Fibroblast of skin of back (primary cell): ENCODE data around the gene EYS.

ENCODE experiments used
- DNase-seq: peaks from one replicate; pipeline ENCODE4 v3.0.0-alpha.2; 2013

Gene EYS

DNA sequence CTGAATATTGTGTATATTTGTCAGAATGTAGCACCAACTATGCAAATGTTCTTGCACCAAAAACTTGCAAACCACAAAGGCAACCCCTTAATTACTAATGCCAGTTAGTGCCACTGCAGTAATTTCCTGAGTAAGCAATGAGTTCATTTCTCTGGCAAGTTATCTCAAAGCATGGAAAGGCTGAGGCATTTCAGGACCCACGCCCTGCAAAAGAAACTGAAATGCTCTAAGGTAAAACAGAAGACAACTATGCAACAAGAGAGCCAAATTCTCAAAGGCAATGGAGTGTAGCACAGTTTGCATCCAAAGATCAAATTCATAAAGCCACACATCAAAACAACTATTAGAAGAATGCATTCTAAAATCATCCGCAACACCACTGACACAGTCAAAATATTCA, 994.4 kb downstream of the EYS start:
- DNase-seq: no peak

- no peak for DNase-seq
Observed at GRCh38 chr6:64703922-64704321, 1003.1 kb downstream of the EYS start.

DNA sequence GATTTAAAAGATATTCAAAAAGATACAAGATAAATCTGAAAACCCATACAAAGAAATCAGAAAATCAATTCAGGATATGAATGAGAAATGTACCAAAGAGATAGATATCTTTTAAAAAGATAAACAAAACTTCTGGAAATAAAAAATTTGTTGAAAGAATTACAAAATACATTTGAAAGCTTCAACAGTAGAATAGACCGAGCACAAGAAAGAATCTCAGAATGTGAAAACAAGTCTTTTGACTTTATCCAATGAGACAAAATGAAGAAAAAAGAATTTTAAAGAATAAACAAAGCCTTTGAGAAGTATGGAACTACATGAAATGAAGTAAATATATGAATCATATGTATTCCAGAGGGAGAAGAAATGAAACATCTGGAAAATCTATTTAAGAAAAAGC, 1011.0 kb downstream of the EYS start:
- DNase-seq: no peak

- DNase-seq: no peak
Observed at GRCh38 chr6:64694356-64694755, 1012.7 kb downstream of the EYS start.

DNA sequence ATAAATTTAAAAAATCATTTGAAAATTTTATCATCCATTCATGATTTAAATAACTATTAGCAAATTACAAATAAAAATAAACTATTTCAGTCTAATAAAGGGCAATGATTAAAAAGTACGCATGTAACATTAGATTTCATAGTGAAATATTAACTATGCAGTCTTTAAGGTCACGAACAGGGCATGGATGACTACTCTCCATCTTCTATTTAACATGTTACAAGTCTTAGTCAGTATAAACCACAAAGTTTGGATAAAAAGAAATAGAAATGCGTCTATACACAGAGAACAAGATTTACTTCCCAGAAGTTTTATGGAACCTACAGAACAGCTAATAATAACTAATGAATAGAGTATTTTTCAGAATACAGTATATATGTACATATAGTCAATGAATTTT, 1016.0 kb downstream of the EYS start:
- DNase-seq: peak; percentile 12

DNA sequence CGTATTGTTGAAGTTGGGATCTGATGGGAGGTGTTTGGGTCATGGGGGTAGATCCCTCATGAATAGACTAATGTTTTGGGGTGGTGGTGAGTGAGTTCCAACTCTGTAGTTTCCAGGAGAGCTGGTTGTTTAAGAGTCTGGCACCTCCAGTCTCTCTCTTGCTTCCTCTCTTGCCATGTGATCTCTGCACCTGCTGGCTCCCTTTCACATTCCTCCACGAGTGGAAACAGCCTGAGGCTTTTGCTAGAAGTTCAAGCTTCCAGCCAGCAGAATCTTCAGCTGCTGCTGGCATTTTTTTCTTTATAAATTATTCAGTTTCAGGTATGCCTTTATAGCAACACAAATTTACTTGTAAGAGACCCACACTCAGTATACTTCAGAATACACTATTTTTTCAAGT, 1021.6 kb downstream of the EYS start:
- no peak for DNase-seq

GRCh38 chr6:64683682-64684081, 1023.3 kb downstream of the EYS start:
- DNase-seq: peak; percentile 57

DNA sequence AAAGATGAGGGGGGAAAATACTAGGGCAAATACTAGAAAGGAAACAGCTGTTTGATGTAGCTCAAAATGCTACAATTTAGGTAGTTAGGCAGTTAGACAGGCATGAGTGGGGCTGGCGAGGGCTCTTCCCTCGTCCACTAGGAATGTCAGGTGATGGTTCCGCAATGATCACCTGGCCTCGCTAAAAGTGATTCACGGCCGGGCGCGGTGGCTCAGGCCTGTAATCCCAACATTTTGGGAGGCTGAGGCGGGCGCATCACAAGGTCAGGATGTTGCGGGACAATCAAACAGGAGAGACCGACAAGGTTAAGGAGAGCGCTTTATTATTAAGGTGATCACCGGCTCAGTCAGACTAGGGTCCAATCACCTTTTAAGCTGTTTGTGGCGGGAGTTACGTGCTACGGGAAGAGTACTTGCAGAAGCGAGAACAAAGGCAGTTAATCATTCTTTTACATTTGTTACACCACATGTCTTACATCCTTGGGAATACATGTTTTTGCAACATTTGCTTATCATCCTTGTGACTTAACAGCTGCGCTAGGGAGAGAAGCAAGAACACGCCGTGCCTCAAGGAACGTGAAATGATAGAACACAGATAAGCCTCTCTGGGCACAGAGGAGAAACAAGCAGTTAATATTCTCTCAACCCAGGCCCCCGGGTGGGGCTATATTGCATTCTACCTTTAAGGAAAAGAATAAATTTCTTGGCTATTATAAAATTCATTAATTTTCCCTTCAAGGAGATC, 1025.4 kb downstream of the EYS start:
- no peak for DNase-seq

DNA sequence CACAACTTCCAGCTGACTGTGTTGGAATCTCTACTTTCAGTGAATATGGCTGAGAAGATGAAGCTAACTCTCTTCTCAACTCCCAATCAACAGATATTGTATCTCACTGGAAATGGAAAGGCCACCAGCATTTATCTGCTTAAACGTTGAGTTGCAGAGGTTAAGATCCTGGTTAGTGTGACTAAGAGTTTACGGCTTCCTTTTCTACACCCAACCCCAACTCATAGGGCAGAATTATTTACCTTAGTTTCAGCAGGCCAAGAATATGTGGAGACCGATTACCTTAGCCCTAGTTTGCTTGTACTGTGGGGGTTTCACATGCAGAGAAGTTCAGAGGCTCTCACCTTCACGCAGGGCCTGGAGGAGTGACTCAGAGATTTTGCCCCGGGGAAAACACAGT, 1026.6 kb downstream of the EYS start:
- DNase-seq: no peak

- DNase-seq: peak; percentile 2
Observed at GRCh38 chr6:64679416-64679815, 1027.6 kb downstream of the EYS start.

GRCh38 chr6:64672651-64673050, 1034.4 kb downstream of the EYS start:
- DNase-seq: no peak

GRCh38 chr6:64672131-64672530, 1034.9 kb downstream of the EYS start:
- no peak for DNase-seq

DNA sequence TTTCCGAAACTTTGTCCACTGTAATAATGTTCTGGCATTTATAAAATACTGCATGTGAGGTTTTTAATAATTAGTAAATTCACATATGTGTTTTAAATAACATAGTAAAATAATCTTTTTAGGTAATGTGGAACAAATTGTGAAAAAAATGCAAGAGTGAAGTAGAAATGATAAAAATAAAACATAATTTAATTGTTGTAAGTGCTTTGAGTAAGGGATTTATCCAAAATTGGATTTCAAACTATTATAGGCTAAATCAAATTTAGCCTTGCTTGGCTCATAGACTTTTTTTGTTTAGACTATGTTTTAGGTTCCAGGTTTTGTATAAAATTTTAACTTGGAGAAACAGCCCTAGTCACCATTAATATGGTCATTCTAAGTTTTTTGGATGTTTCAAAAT, 1041.9 kb downstream of the EYS start:
- DNase-seq: no peak

DNA sequence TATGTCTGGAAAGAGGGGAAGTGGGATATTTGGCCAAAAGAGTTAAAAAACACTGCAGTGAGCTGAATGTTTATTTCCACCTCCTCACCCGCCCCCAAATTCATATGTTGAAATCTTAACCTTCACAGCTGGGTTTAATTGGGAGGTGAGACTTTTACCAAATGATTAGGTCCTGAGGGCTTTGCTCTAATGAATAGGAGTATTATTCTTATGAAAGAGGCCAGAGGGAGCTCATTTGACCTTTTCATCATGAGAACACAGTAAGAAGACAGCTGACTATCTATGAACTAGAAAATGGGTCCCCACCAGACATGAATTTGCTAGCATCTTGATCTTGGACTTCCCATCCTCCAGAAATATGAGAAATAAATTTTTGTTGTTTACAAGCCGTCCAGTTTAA, 1042.5 kb downstream of the EYS start:
- DNase-seq: no peak

GRCh38 chr6:64644024-64644423, 1063.0 kb downstream of the EYS start:
- DNase-seq: no peak

DNA sequence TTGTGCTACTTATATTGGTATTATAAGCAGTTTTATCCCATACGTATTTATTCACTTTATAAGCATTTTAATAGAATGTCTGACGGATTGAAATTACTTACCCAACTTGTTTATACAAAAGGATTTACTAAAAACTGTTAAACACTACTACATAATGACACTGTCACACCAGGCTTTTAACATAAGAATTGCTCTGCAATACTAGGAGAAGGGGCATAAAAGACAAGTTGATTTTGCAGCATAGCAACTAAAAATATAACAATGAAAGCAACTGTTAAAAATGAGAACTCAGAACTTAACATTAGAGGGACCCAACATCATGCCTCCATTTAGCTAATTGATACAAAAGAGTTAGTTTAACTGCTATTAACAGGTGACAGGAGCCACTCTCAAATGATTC, 1076.1 kb downstream of the EYS start:
- DNase-seq: no peak

GRCh38 chr6:64622944-64623343, 1084.1 kb downstream of the EYS start:
- no peak for DNase-seq

GRCh38 chr6:64602993-64603392, 1104.0 kb downstream of the EYS start:
- DNase-seq: no peak

DNA sequence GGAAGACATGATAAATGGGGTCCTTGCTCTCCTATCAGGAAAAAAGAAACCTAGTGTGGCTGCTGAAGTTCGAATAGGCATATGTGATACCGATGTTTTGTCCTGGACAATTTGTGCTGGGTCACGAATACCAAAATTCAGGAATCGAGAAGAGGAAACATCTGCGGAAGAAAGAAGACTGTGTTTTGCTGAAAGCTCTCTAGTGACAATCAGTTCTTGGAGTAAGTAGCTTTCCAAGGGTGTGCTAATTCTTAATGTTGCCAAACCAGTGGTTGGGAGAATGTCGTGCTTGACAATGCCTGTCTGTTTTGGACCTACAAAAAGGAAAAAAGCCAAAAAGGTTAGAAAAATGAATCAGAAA, 1115.4 kb downstream of the EYS start:
- no peak for DNase-seq

- no peak for DNase-seq
Observed at GRCh38 chr6:64590965-64591675, 1115.9 kb downstream of the EYS start.

DNA sequence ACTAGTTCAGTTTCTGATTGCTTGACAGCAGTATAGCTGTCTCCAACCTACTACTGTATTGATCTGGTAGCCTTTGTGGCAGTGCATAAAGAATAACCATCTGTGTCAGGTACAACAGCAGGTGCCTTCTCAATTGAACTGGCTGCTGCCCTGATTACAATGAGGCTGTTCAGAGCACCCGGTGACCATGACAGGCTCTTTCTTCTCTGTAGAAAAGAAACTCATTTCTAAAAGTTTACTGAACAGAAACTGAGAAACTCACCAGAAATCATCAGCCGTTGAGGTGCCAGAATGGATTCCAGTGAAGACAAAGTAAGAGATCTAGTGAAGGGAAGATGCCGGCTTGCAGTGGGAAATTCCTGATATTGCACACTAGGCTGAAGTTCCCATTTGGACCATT, 1117.1 kb downstream of the EYS start:
- no peak for DNase-seq

DNA sequence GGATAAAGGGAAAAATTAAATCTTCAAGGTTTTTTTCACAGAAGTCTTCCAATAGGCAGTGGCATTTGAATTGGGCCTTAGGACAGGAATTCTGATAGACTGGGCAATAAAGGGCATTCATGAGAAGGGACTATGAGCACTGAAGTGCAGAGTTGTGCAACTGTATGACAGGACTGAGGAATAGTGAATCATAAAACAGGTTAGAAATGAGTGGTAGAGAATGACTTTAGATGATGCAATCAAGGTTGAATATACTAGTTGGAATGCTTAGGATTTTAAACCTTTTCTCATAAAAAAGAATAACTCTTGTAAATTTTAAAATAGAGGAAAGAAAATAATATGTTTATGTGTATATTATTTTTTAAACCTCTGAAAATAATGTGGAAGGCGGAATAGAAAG, 1126.7 kb downstream of the EYS start:
- no peak for DNase-seq

GRCh38 chr6:64553249-64553786, 1153.7 kb downstream of the EYS start:
- DNase-seq: no peak

DNA sequence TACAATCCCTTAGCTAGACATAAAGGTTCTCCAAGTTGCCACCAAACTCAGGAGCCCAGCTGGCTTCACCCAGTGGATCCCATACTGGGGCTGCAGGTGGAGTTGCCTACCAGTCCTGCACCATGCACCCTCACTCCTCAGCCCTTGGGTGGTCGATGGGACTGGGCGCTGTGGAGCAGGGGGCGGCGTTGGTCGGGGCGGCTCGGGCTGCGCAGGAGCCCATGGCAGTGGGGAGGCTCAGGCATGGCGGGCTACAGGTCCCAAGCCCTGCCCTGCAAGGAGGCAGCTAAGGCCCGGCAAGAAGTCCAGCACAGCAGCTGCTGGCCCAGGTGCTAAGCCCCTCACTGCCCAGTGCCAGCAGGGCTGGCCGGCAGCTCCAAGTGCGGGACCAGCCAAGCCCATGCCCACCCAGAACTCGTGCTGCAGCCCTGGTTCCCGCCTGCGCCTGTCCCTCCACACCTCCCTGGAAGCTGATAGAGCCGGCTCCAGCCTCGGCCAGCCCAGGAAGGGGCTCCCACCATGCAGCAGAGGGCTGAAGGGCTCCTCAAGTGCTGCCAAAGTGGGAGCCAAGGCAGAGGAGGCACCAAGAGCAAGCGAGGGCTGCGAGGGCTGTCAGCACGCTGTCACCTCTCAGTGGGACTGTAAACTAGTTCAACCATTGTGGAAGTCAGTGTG, 1159.3 kb downstream of the EYS start:
- no peak for DNase-seq
